Lower leg skin (tissue), 3 donors: Measurements from ENCODE around the gene CCNDBP1.

Source experiments
- CTCF ChIP-seq, 3 donors: fragments of 450-650 bp; IDR thresholded peaks; one replicate each; pipeline ENCODE4 v1.5.1; 2016; ENCODE audit warnings: antibody characterized with exemption in 3 of 3, mild to moderate bottlenecking in 3 of 3, moderate library complexity in 2 of 3
- POLR2A ChIP-seq, 2 donors: fragments of 450-650 bp; IDR thresholded peaks; one replicate each; pipeline ENCODE4 v1.6.1; 2016 to 2017; ENCODE audit warnings: antibody characterized with exemption in 2 of 2, mild to moderate bottlenecking in 1 of 2, moderate library complexity in 1 of 2

- TF ChIP-seq CTCF (IDR thresholded peaks at IDR 0.05) (no peak), POLR2A (IDR thresholded peaks at IDR 0.05) (no peak)
Measured at GRCh38 chr15:43246261-43246774, 61.1 kb downstream of the CCNDBP1 start.
